Stimulated activated CD4-positive, alpha-beta T cell treated with anti-CD3 and anti-CD28 coated beads, Interleukin-4, amount 100 ng/mL, for 4 hours (primary cell): ENCODE measurements around the gene NPAS2.

Experiments used
- DNase-seq, 2 experiments: peaks; one replicate each; pipeline ENCODE4 v3.0.0-alpha.2; 2020

Gene NPAS2

GRCh38 chr2:101026923-101027469 is 207.1 kb downstream of the NPAS2 start:
- DNase-seq = no peak

DNA sequence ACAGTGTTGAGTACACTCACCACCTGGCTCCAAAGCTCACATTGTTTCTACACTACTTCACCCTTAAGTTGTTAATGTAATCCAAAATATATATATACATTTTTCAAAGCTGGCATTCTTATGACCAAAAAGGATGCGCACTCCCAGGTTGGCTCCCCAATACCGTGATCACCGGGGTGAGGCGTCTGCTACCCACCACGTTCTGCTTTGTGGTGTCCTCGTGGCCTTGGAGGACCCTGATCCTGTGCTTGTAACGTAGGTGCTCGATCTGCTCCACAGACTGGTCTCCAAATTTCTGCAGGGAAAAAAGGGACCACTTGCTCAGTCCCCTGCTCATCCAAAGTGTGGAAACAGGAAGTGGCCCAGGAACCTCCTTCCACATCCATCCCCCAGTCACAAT is 207.9 kb downstream of the NPAS2 start:
- DNase-seq = no peak

GRCh38 chr2:101030866-101031554 is 211.1 kb downstream of the NPAS2 start:
- DNase-seq = no peak

GRCh38 chr2:101032084-101032776 is 212.3 kb downstream of the NPAS2 start:
- DNase-seq = no peak

- DNase-seq = no peak
Measured at GRCh38 chr2:101036562-101036961, 216.6 kb downstream of the NPAS2 start.

GRCh38 chr2:101037161-101037755 is 217.3 kb downstream of the NPAS2 start:
- DNase-seq = no peak

DNA sequence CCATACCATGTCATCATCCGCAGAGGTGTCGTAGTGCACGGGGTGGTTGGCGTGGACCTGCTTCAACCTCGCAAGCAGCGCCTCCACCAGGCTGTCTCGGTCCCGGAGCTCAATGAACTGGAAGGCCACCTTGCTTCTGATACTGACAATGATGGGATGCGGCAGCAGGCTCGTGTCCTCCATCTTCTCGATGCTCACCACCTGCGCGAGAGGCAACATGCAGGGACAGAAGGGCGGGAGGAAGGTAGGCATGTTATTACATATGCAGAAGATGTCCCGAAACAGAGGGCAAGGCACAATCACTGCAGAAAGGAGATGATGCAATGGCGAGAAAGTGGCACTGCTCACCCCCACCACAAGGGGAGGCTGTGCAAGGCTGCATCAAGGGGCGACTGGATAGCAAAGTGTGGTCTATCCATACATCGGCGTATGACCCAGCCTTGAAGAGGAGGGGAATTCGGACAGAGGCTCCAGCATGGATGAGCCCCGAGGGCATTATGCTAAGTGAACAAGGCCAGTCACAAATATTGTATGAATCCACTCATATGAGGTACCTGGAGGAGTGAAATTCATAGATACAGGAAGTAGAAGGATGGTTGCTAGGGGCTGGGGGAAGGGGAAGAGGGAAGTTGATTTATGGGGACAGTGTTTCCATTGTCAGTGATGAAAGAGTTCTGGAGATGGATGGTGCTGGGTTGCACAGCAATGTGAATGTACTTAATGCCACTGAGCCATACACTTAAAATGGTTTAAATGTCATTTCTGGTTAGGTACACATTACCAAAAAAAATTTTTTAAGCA is 218.7 kb downstream of the NPAS2 start:
- DNase-seq = no peak

- DNase-seq = no peak
Measured at GRCh38 chr2:101040072-101040471, 220.1 kb downstream of the NPAS2 start.

- no peak for DNase-seq
Measured at GRCh38 chr2:101040761-101041160, 220.8 kb downstream of the NPAS2 start.

DNA sequence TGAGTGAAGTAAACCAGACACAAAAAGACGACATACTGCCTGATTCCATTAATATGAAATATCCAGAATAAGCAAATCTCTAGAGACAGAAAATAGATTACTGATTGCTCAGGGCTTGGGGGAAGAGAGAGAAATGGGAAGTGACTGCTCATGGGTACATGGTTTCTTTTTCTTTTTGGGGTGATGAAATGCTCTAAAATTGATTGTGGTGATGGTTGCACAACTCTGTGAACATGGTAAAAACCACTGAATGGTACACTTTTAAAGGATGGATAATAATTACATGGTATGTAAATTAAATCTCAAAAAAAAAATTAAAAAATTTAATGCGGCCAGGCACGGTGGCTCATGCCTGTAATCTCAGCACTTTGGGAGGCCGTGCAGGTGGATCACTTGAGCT is 221.5 kb downstream of the NPAS2 start:
- no peak for DNase-seq

- no peak for DNase-seq
Measured at GRCh38 chr2:101045330-101045729, 225.4 kb downstream of the NPAS2 start.
